HepG2 (cell line): ENCODE results near the gene PCGF6. TPM values are rescaled to one million over a fixed set of nuclear protein-coding genes. Genes with fewer than 3 reads are reported as not detected.

Source experiments
- BCL6 ChIP-seq: IDR thresholded peaks from 2 replicates; pipeline ENCODE4 v1.6.1; 2016; ENCODE audit warnings: missing genetic modification reagents, missing compliant biosample characterization
- CC2D1A ChIP-seq: sonication (generic); formaldehyde crosslinking; IDR thresholded peaks from 2 replicates; pipeline ENCODE4 v1.8.1; 2023; ENCODE audit warnings: mild to moderate bottlenecking, missing genetic modification reagents
- ETV6 ChIP-seq: sonication (generic); formaldehyde crosslinking; conservative IDR thresholded peaks from 2 replicates; pipeline ENCODE4 v1.4.0; 2020; ENCODE audit warnings: missing genetic modification reagents
- GMEB2 ChIP-seq: IDR thresholded peaks from 2 replicates; pipeline ENCODE4 v1.6.1; 2016; ENCODE audit warnings: missing biosample characterization, missing genetic modification reagents, low read depth
- HDAC1 ChIP-seq: sonication (generic); formaldehyde crosslinking; IDR thresholded peaks from 2 replicates; pipeline ENCODE4 v1.5.1; 2020; ENCODE audit warnings: mild to moderate bottlenecking, missing genetic modification reagents
- KDM3A ChIP-seq: IDR thresholded peaks from 2 replicates; pipeline ENCODE4 v1.6.1; 2018; ENCODE audit warnings: low read depth, missing compliant biosample characterization
- MAFK ChIP-seq, 2 experiments: IDR thresholded peaks in 1 of 2; conservative IDR thresholded peaks in 1 of 2; 2 replicates each; pipeline ENCODE4 v1.6.1; 2011; ENCODE audit warnings: improper control_type of control experiment in 2 of 2, low read length in 2 of 2
- MAX ChIP-seq: IDR thresholded peaks from 2 replicates; pipeline ENCODE4 v1.6.1; 2012; ENCODE audit warnings: inconsistent platforms
- MTA1 ChIP-seq: sonication (generic); formaldehyde crosslinking; IDR thresholded peaks from 2 replicates; pipeline ENCODE4 v1.4.0; 2020; ENCODE audit warnings: missing genetic modification reagents, mild to moderate bottlenecking, borderline replicate concordance
- MXD3 ChIP-seq: IDR thresholded peaks from 2 replicates; pipeline ENCODE4 v1.6.1; 2016; ENCODE audit warnings: mild to moderate bottlenecking, missing biosample characterization, missing genetic modification reagents
- NFE2L2 ChIP-seq: fragments of 150-350 bp; IDR thresholded peaks from 2 replicates; pipeline ENCODE4 v1.6.1; 2014; ENCODE audit warnings: low read length
- ZBTB40 ChIP-seq, 2 experiments: fragments of 450-650 bp in 1 of 2; sonication (generic) in 1 of 2; formaldehyde crosslinking in 1 of 2; IDR thresholded peaks; 2 replicates each; pipeline versions ENCODE4 v1.6.1 to v1.8.0; 2016 to 2022; ENCODE audit warnings: antibody characterized with exemption in 1 of 2, mild to moderate bottlenecking in 1 of 2, missing genetic modification reagents in 1 of 2
- ZBTB43 ChIP-seq: sonication (generic); formaldehyde crosslinking; conservative IDR thresholded peaks from 2 replicates; pipeline ENCODE4 v1.4.0; 2020; ENCODE audit warnings: missing genetic modification reagents
- ZMAT3 ChIP-seq: sonication (generic); formaldehyde crosslinking; conservative IDR thresholded peaks from 2 replicates; pipeline ENCODE4 v1.7.0; 2021; ENCODE audit warnings: missing genetic modification reagents
- ZNF547 ChIP-seq: sonication (generic); formaldehyde crosslinking; IDR thresholded peaks from 2 replicates; pipeline ENCODE4 v1.5.1; 2020; ENCODE audit warnings: mild to moderate bottlenecking, missing genetic modification reagents
- ZNF569 ChIP-seq: sonication (generic); formaldehyde crosslinking; IDR thresholded peaks from 2 replicates; pipeline ENCODE4 v1.5.0; 2020; ENCODE audit warnings: mild to moderate bottlenecking, missing genetic modification reagents, moderate library complexity, borderline replicate concordance
- ZNF75D ChIP-seq: sonication (generic); formaldehyde crosslinking; IDR thresholded peaks from 2 replicates; pipeline ENCODE4 v1.8.1; 2023; ENCODE audit warnings: missing genetic modification reagents, mild to moderate bottlenecking, borderline replicate concordance
- ZSCAN9 ChIP-seq: IDR thresholded peaks from 2 replicates; pipeline ENCODE4 v1.6.1; 2016; ENCODE audit warnings: borderline replicate concordance
- polyA plus RNA-seq, 8 experiments: library from polyadenylated mRNA; depleted of rRNA in 3 of 8; stranded (reverse) in 7 of 8; unstranded in 1 of 8; fragments of >200 nt; fragmentation: Illumina TruSeq in 4 of 8; extraction: Trizol in 4 of 8; gene quantifications; 2 replicates each; pipeline versions ENCODE4 v1.2.1 to v1.2.3, GENCODE V29; 2011 to 2016; ENCODE audit warnings: low read depth in 4 of 8, missing spikeins in 1 of 8, mixed read lengths in 1 of 8; ENCODE audit not compliant: insufficient read depth in 1 of 8
- total RNA-seq, 5 experiments: library from RNA; depleted of rRNA; stranded (reverse); fragments of >200 nt; fragmentation: Illumina TruSeq; extraction: Trizol; gene quantifications; 2 replicates each; pipeline ENCODE4 v1.2.3, GENCODE V29; 2016; ENCODE audit warnings: low read depth in 1 of 5

Gene PCGF6
- total and polyA plus RNA-seq, 2 of the 13 experiments (the other 11 are each of a cell fraction or from before 2014, with no cell fraction given), result 5.2 to 19.4 TPM

GRCh38 chr10:103265717-103266329 is 85.1 kb downstream of the PCGF6 start (continued):
- TF ChIP-seq ZBTB40 (IDR thresholded peaks at IDR 0.05) (no peak), ZBTB40 (CRISPR knock-in tag; IDR thresholded peaks at IDR 0.05) (no peak), ZNF547 (CRISPR knock-in tag) (no peak), GMEB2 (CRISPR knock-in tag) (no peak), ZNF75D (CRISPR knock-in tag) (no peak), MAX (no peak), CC2D1A (CRISPR knock-in tag) (no peak), NFE2L2 (no peak), BCL6 (CRISPR knock-in tag) (peak; percentile 50), MTA1 (CRISPR knock-in tag) (no peak), MAFK (conservative IDR thresholded peaks at IDR 0.05 in 1 of 2, IDR thresholded peaks at IDR 0.05 in 1 of 2; ENCODE audit: low read length in 2 of 2) (no peak), ZMAT3 (peak; percentile 70; the same call in 1 of the 2 replicates), HDAC1 (CRISPR knock-in tag) (no peak), ZBTB43 (CRISPR knock-in tag) (peak; percentile 86), ETV6 (CRISPR knock-in tag) (peak; percentile 81; the same call in 1 of the 2 replicates), KDM3A (CRISPR knock-in tag) (no peak), ZNF569 (no peak), ZSCAN9 (CRISPR knock-in tag) (peak; percentile 98), MXD3 (CRISPR knock-in tag) (peak; percentile 74; the same call in 1 of the 2 replicates)
